Neural progenitor cell (in vitro differentiated cells): Measurements from ENCODE around the gene NCAPG2. TPM values are rescaled to one million over a fixed set of nuclear protein-coding genes. Genes with fewer than 3 reads are reported as not detected.
"Not testable (repeated sequence)": the region's sequence is repeated elsewhere in the genome, so short reads cannot be mapped to it uniquely, and the experiment has no call there.

Source experiments
- DNase-seq: peaks from one replicate; pipeline ENCODE4 v3.0.0-alpha.2; 2016; ENCODE audit warnings: low spot score
- H2AFZ ChIP-seq: fragments of 200-600 bp; sonication (generic); replicated peaks from 2 replicates; pipeline ENCODE4 v1.6.1; 2016; ENCODE audit warnings: antibody characterized with exemption
- H3F3A ChIP-seq: fragments of 200-600 bp; sonication (generic); 2 replicates; pipeline ENCODE4 v1.6.1; 2016; ENCODE audit warnings: antibody characterized with exemption, low read depth
- H3K27ac ChIP-seq: fragments of 200-600 bp; sonication (generic); 2 replicates; pipeline ENCODE4 v1.5.1; 2016; ENCODE audit warnings: mild to moderate bottlenecking
- H3K27me3 ChIP-seq: fragments of 200-600 bp; sonication (generic); 2 replicates; pipeline ENCODE4 v1.6.1; 2016; ENCODE audit warnings: mild to moderate bottlenecking, moderate library complexity
- H3K36me3 ChIP-seq: fragments of 200-600 bp; sonication (generic); 2 replicates; pipeline ENCODE4 v1.5.1; 2016
- H3K4me1 ChIP-seq: fragments of 200-600 bp; sonication (generic); 2 replicates; pipeline ENCODE4 v1.6.1; 2016; ENCODE audit warnings: mixed run types
- H3K4me2 ChIP-seq: fragments of 200-600 bp; sonication (generic); 2 replicates; pipeline ENCODE4 v1.6.1; 2016
- H3K4me3 ChIP-seq: fragments of 200-600 bp; sonication (generic); 2 replicates; pipeline ENCODE4 v1.5.1; 2016
- H3K79me2 ChIP-seq: fragments of 200-600 bp; sonication (generic); 2 replicates; pipeline ENCODE4 v1.6.1; 2016; ENCODE audit warnings: low read depth
- H3K9ac ChIP-seq: fragments of 200-600 bp; sonication (generic); 2 replicates; pipeline ENCODE4 v1.6.1; 2016
- H3K9me3 ChIP-seq: fragments of 200-600 bp; sonication (generic); 2 replicates; pipeline ENCODE4 v1.5.1; 2016; ENCODE audit warnings: low read depth
- H4K20me1 ChIP-seq: fragments of 200-600 bp; sonication (generic); 2 replicates; pipeline ENCODE4 v1.6.1; 2016; ENCODE audit warnings: low read depth
- H3K27ac Mint-ChIP-seq: 3 replicates; pipeline ENCODE4 v1.8.0; 2021; ENCODE audit warnings: mixed read lengths
- H3K27me3 Mint-ChIP-seq: 2 replicates; pipeline ENCODE4 v1.8.0; 2022; ENCODE audit warnings: low read depth, mild to moderate bottlenecking, inconsistent platforms, moderate library complexity, mixed read lengths; ENCODE audit not compliant: insufficient read depth
- H3K36me3 Mint-ChIP-seq: 3 replicates; pipeline ENCODE4 v1.8.0; 2021; ENCODE audit warnings: mixed read lengths
- H3K4me1 Mint-ChIP-seq: 3 replicates; pipeline ENCODE4 v1.8.0; 2021; ENCODE audit warnings: mixed read lengths
- H3K4me3 Mint-ChIP-seq: 3 replicates; pipeline ENCODE4 v1.8.0; 2021; ENCODE audit warnings: mild to moderate bottlenecking, moderate library complexity, mixed read lengths
- H3K9me3 Mint-ChIP-seq: 3 replicates; pipeline ENCODE4 v1.8.0; 2020; ENCODE audit warnings: mixed read lengths
- EZH2 ChIP-seq: fragments of 200-600 bp; sonication (generic); IDR thresholded peaks from 2 replicates; pipeline ENCODE4 v1.6.1; 2017; ENCODE audit warnings: antibody characterized with exemption, mild to moderate bottlenecking, moderate library complexity
- EZH2phosphoT487 ChIP-seq: fragments of 200-600 bp; sonication (generic); IDR thresholded peaks from 2 replicates; pipeline ENCODE4 v1.6.1; 2017; ENCODE audit warnings: antibody characterized with exemption
- total RNA-seq: library from RNA; depleted of rRNA; stranded (reverse); fragments of >200 nt; gene quantifications from 2 replicates; pipeline ENCODE4 v1.2.3, GENCODE V29; 2015; ENCODE audit warnings: low replicate concordance
- TF ChIP-seq, protein P1 (sequence below): fragments of 200-600 bp; sonication (generic); IDR thresholded peaks from 2 replicates; pipeline ENCODE4 v1.5.1; 2017; ENCODE audit warnings: antibody characterized with exemption, mild to moderate bottlenecking

Gene NCAPG2
- total RNA-seq, 1 donor from 2014 or later: 89.6 TPM

DNA sequence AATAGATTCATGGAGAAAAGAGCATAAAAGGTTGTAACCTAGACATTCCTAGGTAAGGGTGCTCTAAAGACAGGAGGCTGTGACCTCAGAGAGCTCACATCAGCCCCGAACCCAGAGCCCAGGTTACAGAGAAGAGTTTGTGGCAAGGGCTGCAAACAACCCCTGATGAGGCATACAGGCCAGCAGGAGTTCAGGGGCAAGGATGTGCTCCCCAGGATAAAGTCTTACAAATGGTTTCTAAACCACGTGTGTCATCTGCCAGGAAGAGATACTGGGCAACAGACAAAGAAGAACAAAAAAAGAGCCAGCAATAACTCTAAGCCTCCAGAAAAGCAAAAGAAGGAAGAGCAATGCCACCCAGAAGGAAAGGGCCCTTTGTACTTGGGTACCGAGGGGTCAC lies 27.7 kb downstream of the NCAPG2 start:
- Histone ChIP-seq H3F3A (no peaks in the 10 kb centered on the region), H3K36me3 (peaks cover 15% of the 10 kb centered on the region), H3K9ac (no peak overlapping the region), H3K4me1 (no peaks in the 10 kb centered on the region), H2AFZ (no peak overlapping the region), H3K4me3 (no peak overlapping the region), H3K4me2 (no peak overlapping the region), H3K27me3 (no peaks in the 10 kb centered on the region), H4K20me1 (no peaks in the 10 kb centered on the region), H3K79me2 (no peaks in the 10 kb centered on the region), H3K27ac (no peak overlapping the region), H3K9me3 (no peaks in the 10 kb centered on the region)
- Mint-ChIP-seq H3K4me3 (no peak overlapping the region), H3K4me1 (no peaks in the 10 kb centered on the region), H3K9me3 (no peaks in the 10 kb centered on the region), H3K27ac (no peak overlapping the region), H3K27me3 (peaks cover 2% of the 10 kb centered on the region), H3K36me3 (peaks cover 15% of the 10 kb centered on the region)
- no peak for TF ChIP-seq EZH2
- TF ChIP-seq, protein P1, sequence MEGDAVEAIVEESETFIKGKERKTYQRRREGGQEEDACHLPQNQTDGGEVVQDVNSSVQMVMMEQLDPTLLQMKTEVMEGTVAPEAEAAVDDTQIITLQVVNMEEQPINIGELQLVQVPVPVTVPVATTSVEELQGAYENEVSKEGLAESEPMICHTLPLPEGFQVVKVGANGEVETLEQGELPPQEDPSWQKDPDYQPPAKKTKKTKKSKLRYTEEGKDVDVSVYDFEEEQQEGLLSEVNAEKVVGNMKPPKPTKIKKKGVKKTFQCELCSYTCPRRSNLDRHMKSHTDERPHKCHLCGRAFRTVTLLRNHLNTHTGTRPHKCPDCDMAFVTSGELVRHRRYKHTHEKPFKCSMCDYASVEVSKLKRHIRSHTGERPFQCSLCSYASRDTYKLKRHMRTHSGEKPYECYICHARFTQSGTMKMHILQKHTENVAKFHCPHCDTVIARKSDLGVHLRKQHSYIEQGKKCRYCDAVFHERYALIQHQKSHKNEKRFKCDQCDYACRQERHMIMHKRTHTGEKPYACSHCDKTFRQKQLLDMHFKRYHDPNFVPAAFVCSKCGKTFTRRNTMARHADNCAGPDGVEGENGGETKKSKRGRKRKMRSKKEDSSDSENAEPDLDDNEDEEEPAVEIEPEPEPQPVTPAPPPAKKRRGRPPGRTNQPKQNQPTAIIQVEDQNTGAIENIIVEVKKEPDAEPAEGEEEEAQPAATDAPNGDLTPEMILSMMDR: no peak
- DNase-seq: no peak

DNA sequence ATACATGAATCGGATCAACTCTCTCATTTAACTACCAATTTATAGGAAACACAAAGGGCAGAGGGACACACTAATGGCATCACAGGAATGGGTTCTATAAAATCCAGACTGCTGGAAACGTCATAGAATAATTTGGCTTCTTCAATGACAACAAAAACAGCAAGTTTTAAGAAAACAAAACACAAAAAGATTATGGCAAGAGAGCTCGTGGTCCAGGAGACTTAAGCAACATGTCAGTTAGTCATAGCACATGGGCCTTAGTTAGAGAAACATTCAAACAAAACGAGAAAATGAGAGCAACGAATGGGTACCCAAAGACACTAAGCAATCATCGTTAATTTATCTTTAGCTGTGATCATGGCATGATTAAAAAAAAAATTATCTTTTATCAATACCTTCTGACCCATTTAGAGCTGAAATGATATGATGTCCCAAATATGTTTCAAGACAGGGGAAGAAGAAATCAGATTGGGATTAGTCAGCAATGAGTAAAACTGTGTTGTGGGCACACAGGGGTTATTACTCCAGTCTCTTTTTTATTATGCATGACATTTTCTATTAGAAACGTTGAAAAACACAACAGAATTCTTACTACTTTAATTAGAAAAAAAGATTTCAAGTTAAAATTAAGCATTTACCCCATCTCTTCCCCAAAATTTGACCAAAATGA lies 28.3 kb downstream of the NCAPG2 start:
- H3K4me1 Mint-ChIP-seq: no peaks in the 10 kb centered on the region
- Histone ChIP-seq H2AFZ (no peak overlapping the region), H3K4me3 (no peak overlapping the region), H3K36me3 (peaks cover 16% of the 10 kb centered on the region), H3K9me3 (no peaks in the 10 kb centered on the region), H3K4me1 (no peaks in the 10 kb centered on the region), H3K27me3 (no peaks in the 10 kb centered on the region), H3K9ac (no peak overlapping the region), H3K27ac (no peak overlapping the region), H3K79me2 (no peaks in the 10 kb centered on the region), H4K20me1 (no peaks in the 10 kb centered on the region), H3K4me2 (no peak overlapping the region), H3F3A (no peaks in the 10 kb centered on the region)
- no peak for TF ChIP-seq EZH2
- no peak for TF ChIP-seq EZH2phosphoT487
- TF ChIP-seq, protein P1: no peak
- peaks cover 2% of the 10 kb centered on the region for H3K27me3 Mint-ChIP-seq
- DNase-seq: no peak
- H3K4me3 Mint-ChIP-seq: no peak overlapping the region
- H3K36me3 Mint-ChIP-seq: peaks cover 17% of the 10 kb centered on the region
- no peak overlapping the region for H3K27ac Mint-ChIP-seq
- H3K9me3 Mint-ChIP-seq: no peaks in the 10 kb centered on the region

DNA sequence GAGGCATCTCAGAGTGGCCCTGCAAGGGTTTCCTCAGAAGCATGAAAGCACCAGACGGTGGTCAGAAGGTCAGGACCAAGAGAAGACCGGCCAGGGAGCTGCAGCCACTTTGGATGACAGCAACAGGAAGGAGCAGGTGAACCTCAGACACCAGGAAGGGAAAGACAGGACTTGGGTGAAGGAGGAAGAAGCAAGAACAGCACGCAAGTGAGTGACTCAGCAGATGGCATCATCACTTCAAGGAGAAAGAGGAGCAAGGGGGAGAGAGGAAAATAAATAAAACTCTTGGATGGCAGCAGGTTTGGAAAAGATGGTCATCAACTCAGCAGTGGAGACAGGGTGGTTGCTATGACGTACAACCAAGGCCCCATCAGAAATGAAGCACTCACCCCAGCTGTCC lies 31.6 kb downstream of the NCAPG2 start:
- H3K27ac ChIP-seq: no peak overlapping the region
- no peaks in the 10 kb centered on the region for H3K4me1 ChIP-seq
- H3K9me3 Mint-ChIP-seq: no peaks in the 10 kb centered on the region
- H3F3A ChIP-seq: no peaks in the 10 kb centered on the region
- H3K4me3 ChIP-seq: no peak overlapping the region
- TF ChIP-seq EZH2 (no peak), EZH2phosphoT487 (no peak)
- TF ChIP-seq, protein P1: no peak
- no peaks in the 10 kb centered on the region for H3K79me2 ChIP-seq
- H3K4me2 ChIP-seq: no peak overlapping the region
- peaks cover 26% of the 10 kb centered on the region for H3K36me3 Mint-ChIP-seq
- H3K9me3 ChIP-seq: no peaks in the 10 kb centered on the region
- no peak overlapping the region for H3K27ac Mint-ChIP-seq
- no peak overlapping the region for H3K9ac ChIP-seq
- H4K20me1 ChIP-seq: no peaks in the 10 kb centered on the region
- no peak for DNase-seq
- no peaks in the 10 kb centered on the region for H3K4me1 Mint-ChIP-seq
- H3K27me3 ChIP-seq: no peaks in the 10 kb centered on the region
- H2AFZ ChIP-seq: no peak overlapping the region
- peaks cover 2% of the 10 kb centered on the region for H3K27me3 Mint-ChIP-seq
- H3K4me3 Mint-ChIP-seq: no peak overlapping the region
- peaks cover 14% of the 10 kb centered on the region for H3K36me3 ChIP-seq

DNA sequence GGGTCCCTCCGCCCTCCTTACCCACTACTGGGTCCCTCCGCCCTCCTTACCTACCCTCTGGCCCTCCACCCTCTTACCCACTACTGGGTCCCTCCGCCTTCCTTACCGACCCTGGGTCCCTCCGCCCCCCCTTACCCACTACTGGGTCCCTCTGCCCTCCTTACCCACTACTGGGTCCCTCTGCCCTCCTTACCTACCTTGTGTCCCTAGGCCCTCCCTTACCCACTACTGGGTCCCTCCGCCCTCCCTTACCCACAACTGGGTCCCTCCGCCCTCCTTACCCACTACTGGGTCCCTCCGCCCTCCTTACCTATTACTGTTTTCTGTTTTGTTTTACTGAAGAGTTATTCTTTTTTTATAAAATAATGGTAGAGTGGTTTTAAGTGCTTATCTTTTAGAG lies 36.5 kb downstream of the NCAPG2 start:
- H3K4me1 ChIP-seq, H3K79me2 ChIP-seq, H3K36me3 ChIP-seq, H3K9ac ChIP-seq, H3K9me3 ChIP-seq, H3F3A ChIP-seq, H3K27ac ChIP-seq, H3K27ac Mint-ChIP-seq, H4K20me1 ChIP-seq, DNase-seq, H3K4me1 Mint-ChIP-seq, H2AFZ ChIP-seq, H3K4me2 ChIP-seq, H3K4me3 Mint-ChIP-seq, H3K9me3 Mint-ChIP-seq, H3K27me3 Mint-ChIP-seq, H3K4me3 ChIP-seq, H3K27me3 ChIP-seq: not testable (repeated sequence)
- peaks cover 30% of the 10 kb centered on the region for H3K36me3 Mint-ChIP-seq

DNA sequence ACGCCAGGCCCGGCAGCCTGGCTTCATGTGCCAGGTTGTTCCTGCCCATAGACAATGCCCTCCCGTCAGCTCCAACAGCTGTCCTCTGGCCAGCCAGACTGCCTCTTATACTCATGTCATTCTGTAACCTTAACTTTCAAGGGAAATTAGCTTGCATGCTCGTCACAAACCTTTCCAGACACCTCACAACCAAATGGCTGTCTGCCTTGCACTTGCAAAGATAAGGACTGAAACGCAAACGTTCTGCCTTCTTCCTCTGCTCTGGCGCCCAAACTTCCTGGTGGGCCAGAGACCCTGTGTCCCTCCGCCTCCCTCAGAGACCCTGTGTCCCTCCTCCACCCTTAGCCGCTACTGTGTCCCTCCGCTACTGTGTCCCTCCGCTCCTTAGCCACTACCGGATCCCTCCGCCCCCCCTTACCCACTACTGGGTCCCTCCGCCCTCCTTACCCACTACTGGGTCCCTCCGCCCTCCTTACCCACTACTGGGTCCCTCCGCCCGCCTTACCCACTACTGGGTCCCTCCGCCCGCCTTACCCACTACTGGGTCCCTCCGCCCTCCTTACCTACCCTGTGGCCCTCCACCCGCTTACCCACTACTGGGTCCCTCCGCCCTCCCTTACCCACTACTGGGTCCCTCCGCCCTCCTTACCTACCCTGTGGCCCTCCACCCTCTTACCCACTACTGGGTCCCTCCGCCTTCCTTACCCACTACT lies 37.5 kb downstream of the NCAPG2 start:
- not testable (repeated sequence) for H3K36me3 ChIP-seq, H4K20me1 ChIP-seq, H3K9me3 ChIP-seq, H3K4me1 ChIP-seq, H2AFZ ChIP-seq, H3K9ac ChIP-seq, H3K4me3 ChIP-seq, H3K27ac ChIP-seq, H3K27me3 ChIP-seq, H3K27ac Mint-ChIP-seq, H3K4me1 Mint-ChIP-seq, DNase-seq, H3K9me3 Mint-ChIP-seq, H3F3A ChIP-seq, H3K4me2 ChIP-seq, H3K27me3 Mint-ChIP-seq, H3K79me2 ChIP-seq, H3K4me3 Mint-ChIP-seq
- peaks cover 31% of the 10 kb centered on the region for H3K36me3 Mint-ChIP-seq
